WI38 (cell line): Measurements from ENCODE around the gene LENG8.

ENCODE experiments used
- H3K4me3 ChIP-seq: 2 replicates; pipeline ENCODE4 v1.5.1; 2011; ENCODE audit warnings: low read depth, mild to moderate bottlenecking, control low read depth, low read length
- CTCF ChIP-seq: IDR thresholded peaks from 2 replicates; pipeline ENCODE4 v1.5.1; 2012; ENCODE audit warnings: low read depth, mild to moderate bottlenecking, control low read depth, low read length

Gene LENG8

GRCh38 chr19:54412877-54413276 lies 36.1 kb upstream of the LENG8 start:
- H3K4me3 ChIP-seq: no peak overlapping the region
- no peak for TF ChIP-seq CTCF

GRCh38 chr19:54414156-54414555 lies 34.8 kb upstream of the LENG8 start:
- H3K4me3 ChIP-seq: no peak overlapping the region
- no peak for TF ChIP-seq CTCF

- H3K4me3 ChIP-seq: no peak within 1 kb of the TSS
- no peak for TF ChIP-seq CTCF
Observed at GRCh38 chr19:54415208-54415900, 33.6 kb upstream of the LENG8 start, which contains the start of gene TTYH1. TTYH1 (plus strand) TSS chr19:54415464; CDS start chr19:54415553, 89 bp downstream.

GRCh38 chr19:54415901-54416673 lies 32.9 kb upstream of the LENG8 start:
- H3K4me3 ChIP-seq: no peak overlapping the region
- TF ChIP-seq CTCF: no peak

- no peak overlapping the region for H3K4me3 ChIP-seq
- no peak for TF ChIP-seq CTCF
Observed at GRCh38 chr19:54416695-54417491, 32.1 kb upstream of the LENG8 start.

- no peak for TF ChIP-seq CTCF
- no peak overlapping the region for H3K4me3 ChIP-seq
Observed at GRCh38 chr19:54418030-54418929, 30.7 kb upstream of the LENG8 start.
